ENCODE results near the gene FNDC7.

GRCh38 chr1:108671143-108671542, 41.6 kb upstream of the FNDC7 start:
- no peak for TF ChIP-seq POLR2A (IDR thresholded peaks at IDR 0.05)
- TF ChIP-seq CTCF (IDR thresholded peaks at IDR 0.05 in 4 of 5, conservative IDR thresholded peaks at IDR 0.05 in 1 of 5): no peak
